A549 (cell line): ENCODE results near the gene ARHGAP22. TPM values are rescaled to one million over a fixed set of nuclear protein-coding genes. Genes with fewer than 3 reads are reported as not detected.

ENCODE experiments used
- ATAC-seq, 2 experiments: fragments of 200-7000 bp in 1 of 2; fragments of >200 bp in 1 of 2; cut with Nextera tagmentation in 1 of 2; cut with Tn5 transposase in 1 of 2; 3 replicates each; pipeline versions ENCODE4 v1.8.0 to v1.9.1; 2018 to 2020; ENCODE audit warnings: mild to moderate bottlenecking in 1 of 2, moderate library complexity in 1 of 2
- CTCF ChIA-PET: fragments of 300-600 bp; sonication (Branson Sonifier 250); formaldehyde crosslinking; extraction: SDS; loops from one replicate; lab custom pipeline; 2021; ENCODE audit warnings: antibody characterized with exemption, inconsistent platforms; lab: Yijun Ruan, JAX
- POLR2A ChIA-PET: fragments of 350-600 bp; formaldehyde crosslinking; extraction: SDS; loops from one replicate; lab custom pipeline; 2021; ENCODE audit warnings: antibody characterized with exemption, inconsistent platforms; lab: Yijun Ruan, JAX
- DNase-seq, 2 experiments: peaks; one replicate each; pipeline versions ENCODE4 v3.0.0 to v3.0.0-alpha.2; 2011 to 2016; ENCODE audit warnings: low read depth in 1 of 2, low spot score in 1 of 2
- FAIRE-seq: peaks from 2 replicates; lab custom pipeline; 2011; peaks lifted over from hg19 to GRCh38; lab: Jason Lieb, UNC
- H3K27ac ChIP-seq, 2 experiments: fragments of >200 bp; sonication (Bioruptor Twin); formaldehyde crosslinking; 3 replicates each; pipeline ENCODE4 v1.5.1; 2016 to 2017
- H3K4me1 ChIP-seq: fragments of >200 bp; sonication (Bioruptor Twin); formaldehyde crosslinking; 3 replicates; pipeline ENCODE4 v1.6.1; 2016
- H3K4me2 ChIP-seq: fragments of >200 bp; sonication (Bioruptor Twin); formaldehyde crosslinking; 3 replicates; pipeline ENCODE4 v1.6.1; 2016
- H3K4me3 ChIP-seq: fragments of >200 bp; sonication (Bioruptor Twin); formaldehyde crosslinking; 3 replicates; pipeline ENCODE4 v1.5.1; 2016
- H3K9me3 ChIP-seq: fragments of >200 bp; sonication (Bioruptor Twin); formaldehyde crosslinking; 3 replicates; pipeline ENCODE4 v1.6.1; 2016
- BHLHE40 ChIP-seq: IDR thresholded peaks from 2 replicates; pipeline ENCODE4 v1.6.1; 2012; ENCODE audit warnings: low read depth, low read length, inconsistent platforms
- CBX8 ChIP-seq: fragments of 200-600 bp; sonication (generic); IDR thresholded peaks from 2 replicates; pipeline ENCODE4 v1.6.1; 2016
- EHF ChIP-seq: fragments of 250-450 bp; sonication (Bioruptor Pico); IDR thresholded peaks from 2 replicates; pipeline ENCODE4 v1.5.0; 2020; ENCODE audit warnings: mild to moderate bottlenecking
- EP300 ChIP-seq, 2 experiments: fragments of >200 bp; sonication (Bioruptor Twin); formaldehyde crosslinking; IDR thresholded peaks; 2 replicates in 1 of 2; 3 replicates in 1 of 2; pipeline ENCODE4 v1.6.1; 2016 to 2017
- FOSB ChIP-seq: fragments of 250-450 bp; sonication (Bioruptor Pico); IDR thresholded peaks from 2 replicates; pipeline ENCODE4 v1.5.0; 2020; ENCODE audit warnings: mild to moderate bottlenecking, moderate library complexity
- FOXS1 ChIP-seq: fragments of 250-450 bp; sonication (Bioruptor Pico); IDR thresholded peaks from 2 replicates; pipeline ENCODE4 v1.5.0; 2020; ENCODE audit warnings: mild to moderate bottlenecking, moderate library complexity
- HDAC2 ChIP-seq: fragments of 200-600 bp; sonication (generic); IDR thresholded peaks from 2 replicates; pipeline ENCODE4 v1.6.1; 2016
- HOXA7 ChIP-seq: fragments of 250-450 bp; sonication (Bioruptor Pico); IDR thresholded peaks from 2 replicates; pipeline ENCODE4 v1.5.0; 2020; ENCODE audit warnings: mild to moderate bottlenecking, moderate library complexity
- HOXB13 ChIP-seq: fragments of 250-450 bp; sonication (Bioruptor Pico); IDR thresholded peaks from 2 replicates; pipeline ENCODE4 v1.5.0; 2020; ENCODE audit warnings: low read depth, mild to moderate bottlenecking, moderate library complexity
- JUNB ChIP-seq: fragments of >200 bp; sonication (Bioruptor Twin); formaldehyde crosslinking; IDR thresholded peaks from 2 replicates; pipeline ENCODE4 v1.6.1; 2016
- KDM1A ChIP-seq: fragments of 200-600 bp; sonication (generic); IDR thresholded peaks from 2 replicates; pipeline ENCODE4 v1.6.1; 2016; ENCODE audit warnings: low read depth, mild to moderate bottlenecking
- MAFK ChIP-seq: fragments of 450-650 bp; IDR thresholded peaks from 2 replicates; pipeline ENCODE4 v1.6.1; 2014; ENCODE audit not compliant: partially characterized antibody
- MYC ChIP-seq: IDR thresholded peaks from 2 replicates; pipeline ENCODE4 v1.6.1; 2012; ENCODE audit warnings: mild to moderate bottlenecking, inconsistent platforms, low read length, improper control_type of control experiment, borderline replicate concordance
- PHF8 ChIP-seq: fragments of 200-600 bp; sonication (generic); IDR thresholded peaks from 2 replicates; pipeline ENCODE4 v1.6.1; 2016; ENCODE audit warnings: low read depth, mild to moderate bottlenecking, antibody characterized with exemption, moderate library complexity, borderline replicate concordance
- POLR2A ChIP-seq: IDR thresholded peaks from 2 replicates; pipeline ENCODE4 v1.6.1; 2012; ENCODE audit warnings: mild to moderate bottlenecking, low read length
- POLR2AphosphoS2 ChIP-seq: conservative IDR thresholded peaks from 2 replicates; pipeline ENCODE4 v1.6.1; 2012; ENCODE audit warnings: low read length, improper control_type of control experiment, inconsistent platforms
- RFX5 ChIP-seq: fragments of 450-650 bp; IDR thresholded peaks from 2 replicates; pipeline ENCODE4 v1.7.1; 2014; ENCODE audit warnings: antibody characterized with exemption, mild to moderate bottlenecking, moderate library complexity
- TFCP2L1 ChIP-seq: fragments of 250-450 bp; sonication (Bioruptor Pico); IDR thresholded peaks from 2 replicates; pipeline ENCODE4 v1.5.0; 2021; ENCODE audit warnings: mild to moderate bottlenecking
- TP53 ChIP-seq: fragments of 250-450 bp; sonication (Bioruptor Pico); IDR thresholded peaks from 2 replicates; pipeline ENCODE4 v1.5.0; 2021; ENCODE audit warnings: mild to moderate bottlenecking, moderate library complexity
- ZNF302 ChIP-seq: fragments of 250-450 bp; sonication (Bioruptor Pico); IDR thresholded peaks from 2 replicates; pipeline ENCODE4 v1.9.0; 2021; ENCODE audit warnings: inconsistent platforms, mild to moderate bottlenecking, moderate library complexity
- WGBS: methylation state at CpG from one replicate; pipeline ENCODE4 v1.1.6; 2017; ENCODE audit errors: missing lambda C conversion rate; 5-methylcytosine and 5-hydroxymethylcytosine counted together
- polyA plus RNA-seq, 4 experiments: library from polyadenylated mRNA; depleted of rRNA in 3 of 4; stranded (reverse); fragments of >200 nt; fragmentation: RNase III in 1 of 4; extraction: RNeasy Plus Mini Kit Qiagen cat#74134 plus additional on column Dnase treatment in 1 of 4; gene quantifications; 2 replicates in 3 of 4; 3 replicates in 1 of 4; pipeline ENCODE4 v1.2.3, GENCODE V29; 2011 to 2017
- TF ChIP-seq, protein P1 (sequence below): fragments of >200 bp; sonication (Bioruptor Twin); formaldehyde crosslinking; IDR thresholded peaks from 3 replicates; pipeline ENCODE4 v1.6.1; 2016
- TF ChIP-seq, protein P2 (sequence below): IDR thresholded peaks from 2 replicates; pipeline ENCODE4 v1.6.1; 2012
- TF ChIP-seq, protein P3 (sequence below): fragments of >200 bp; sonication (Bioruptor Twin); formaldehyde crosslinking; IDR thresholded peaks from 3 replicates; pipeline ENCODE4 v1.5.1; 2016
- TF ChIP-seq, protein P4 (sequence below): fragments of 250-450 bp; sonication (Bioruptor Pico); IDR thresholded peaks from 2 replicates; pipeline ENCODE4 v1.5.0; 2021; ENCODE audit warnings: mild to moderate bottlenecking, moderate library complexity, borderline replicate concordance
- TF ChIP-seq, protein P5 (sequence below): fragments of 450-650 bp; IDR thresholded peaks from 2 replicates; pipeline ENCODE4 v1.6.1; 2014; ENCODE audit warnings: antibody characterized with exemption
- TF ChIP-seq, protein P6 (sequence below): fragments of 250-450 bp; sonication (Bioruptor Pico); IDR thresholded peaks from 2 replicates; pipeline ENCODE4 v1.5.0; 2020; ENCODE audit warnings: low read depth, mild to moderate bottlenecking, moderate library complexity

The ARHGAP22 gene
- polyA plus RNA-seq, 2 of the 4 experiments (the other 2 are of a cell fraction) = 1.9 to 3.2 TPM

DNA sequence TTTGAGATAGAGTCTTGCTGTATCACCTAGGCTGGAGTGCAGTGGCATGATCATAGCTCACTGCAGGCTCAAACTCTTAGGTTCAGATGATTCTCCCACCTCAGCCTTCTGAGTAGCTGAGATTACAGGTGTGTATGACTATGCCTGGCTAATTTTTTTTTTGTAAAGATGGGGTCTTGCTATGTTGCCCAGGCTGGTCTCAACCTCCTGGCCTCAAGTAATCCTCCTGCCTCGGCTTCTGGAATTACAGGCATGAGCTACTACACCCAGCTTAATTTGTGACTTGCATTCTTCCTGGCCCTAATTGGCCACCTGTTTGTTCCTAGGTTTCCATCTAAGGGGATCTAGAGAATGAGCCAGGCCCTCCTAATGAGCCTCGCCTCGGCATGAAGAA, 9.3 kb downstream of the ARHGAP22 start:
- Histone ChIP-seq H3K27ac (no peak overlapping the region), H3K4me3 (no peak overlapping the region), H3K4me1 (no peaks in the 10 kb centered on the region), H3K4me2 (no peak overlapping the region), H3K9me3 (no peaks in the 10 kb centered on the region)
- no peak for ATAC-seq
- CTCF ChIA-PET = interaction anchor here (0.8 to 1.2 kb wide), 4 partner anchors 11 to 233 kb away, joined by 3 to 4 read pairs (median 3); no protein-coding TSS in a partner anchor
- no peak for DNase-seq
- 80% methylated on average over 3 of the region's 3 CpGs for WGBS
- no peak for FAIRE-seq
- TF ChIP-seq FOXS1 (CRISPR knock-in tag) (no peak), MYC (no peak), HOXA7 (CRISPR knock-in tag) (no peak), TP53 (CRISPR knock-in tag) (no peak), BHLHE40 (no peak)
- TF ChIP-seq, protein P1, sequence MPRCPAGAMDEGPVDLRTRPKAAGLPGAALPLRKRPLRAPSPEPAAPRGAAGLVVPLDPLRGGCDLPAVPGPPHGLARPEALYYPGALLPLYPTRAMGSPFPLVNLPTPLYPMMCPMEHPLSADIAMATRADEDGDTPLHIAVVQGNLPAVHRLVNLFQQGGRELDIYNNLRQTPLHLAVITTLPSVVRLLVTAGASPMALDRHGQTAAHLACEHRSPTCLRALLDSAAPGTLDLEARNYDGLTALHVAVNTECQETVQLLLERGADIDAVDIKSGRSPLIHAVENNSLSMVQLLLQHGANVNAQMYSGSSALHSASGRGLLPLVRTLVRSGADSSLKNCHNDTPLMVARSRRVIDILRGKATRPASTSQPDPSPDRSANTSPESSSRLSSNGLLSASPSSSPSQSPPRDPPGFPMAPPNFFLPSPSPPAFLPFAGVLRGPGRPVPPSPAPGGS = no peak
- TF ChIP-seq, all 56 proteins: peak for 0
- POLR2A ChIA-PET = no interaction called here

DNA sequence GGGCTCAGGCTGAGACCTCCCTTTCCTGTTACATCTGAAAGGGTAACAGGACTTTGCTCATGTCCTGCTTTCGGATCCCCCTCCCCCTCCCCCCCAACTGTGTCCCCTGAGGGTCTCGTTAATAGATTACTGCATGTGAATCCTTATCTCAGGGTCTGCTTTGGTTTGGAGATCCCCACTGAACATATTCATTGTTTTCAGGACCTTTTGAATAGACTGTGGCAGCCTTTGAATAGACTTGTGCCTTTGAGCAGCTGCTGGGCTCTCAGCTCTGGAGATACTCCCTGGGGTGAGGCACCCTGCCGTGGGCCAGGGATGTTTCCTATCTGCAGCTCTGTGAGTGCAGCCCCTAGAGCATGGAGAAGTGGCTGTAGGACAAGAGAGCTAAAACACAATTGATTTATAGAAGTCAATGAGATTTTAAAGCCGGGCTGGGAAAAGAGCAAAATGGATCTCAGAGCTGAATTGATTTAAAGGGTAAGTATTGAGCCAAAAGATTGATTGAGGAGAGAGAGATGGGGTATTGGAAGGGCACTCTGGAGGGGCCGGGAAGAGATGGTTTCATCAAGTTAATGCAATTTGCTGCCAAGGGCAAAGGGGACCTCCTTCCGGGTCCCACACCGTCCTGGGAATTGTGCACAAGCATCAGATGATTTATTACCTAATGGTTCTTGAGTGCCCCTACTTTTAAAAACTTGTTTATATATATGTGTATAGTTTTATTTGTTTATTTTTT, 9.9 kb downstream of the ARHGAP22 start:
- ATAC-seq (no peak), DNase-seq (no peak), FAIRE-seq (no peak)
- CTCF ChIA-PET = interaction anchor here (0.6 to 1.2 kb wide), 4 partner anchors 11 to 232 kb away, joined by 3 to 4 read pairs (median 3); no protein-coding TSS in a partner anchor
- Histone ChIP-seq H3K27ac (no peak overlapping the region), H3K4me3 (no peak overlapping the region), H3K9me3 (no peaks in the 10 kb centered on the region), H3K4me1 (0 out of 3 replicates have a peak, but pooled peaks cover 1% of the 10 kb centered on the region), H3K4me2 (no peak overlapping the region)
- 74% methylated on average over 6 of the region's 7 CpGs for WGBS
- TF ChIP-seq, protein P2, sequence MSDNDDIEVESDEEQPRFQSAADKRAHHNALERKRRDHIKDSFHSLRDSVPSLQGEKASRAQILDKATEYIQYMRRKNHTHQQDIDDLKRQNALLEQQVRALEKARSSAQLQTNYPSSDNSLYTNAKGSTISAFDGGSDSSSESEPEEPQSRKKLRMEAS = no peak
- TF ChIP-seq PHF8 = no peak
- TF ChIP-seq ZNF302 = no peak
- no peak for TF ChIP-seq JUNB
- TF ChIP-seq, protein P3, sequence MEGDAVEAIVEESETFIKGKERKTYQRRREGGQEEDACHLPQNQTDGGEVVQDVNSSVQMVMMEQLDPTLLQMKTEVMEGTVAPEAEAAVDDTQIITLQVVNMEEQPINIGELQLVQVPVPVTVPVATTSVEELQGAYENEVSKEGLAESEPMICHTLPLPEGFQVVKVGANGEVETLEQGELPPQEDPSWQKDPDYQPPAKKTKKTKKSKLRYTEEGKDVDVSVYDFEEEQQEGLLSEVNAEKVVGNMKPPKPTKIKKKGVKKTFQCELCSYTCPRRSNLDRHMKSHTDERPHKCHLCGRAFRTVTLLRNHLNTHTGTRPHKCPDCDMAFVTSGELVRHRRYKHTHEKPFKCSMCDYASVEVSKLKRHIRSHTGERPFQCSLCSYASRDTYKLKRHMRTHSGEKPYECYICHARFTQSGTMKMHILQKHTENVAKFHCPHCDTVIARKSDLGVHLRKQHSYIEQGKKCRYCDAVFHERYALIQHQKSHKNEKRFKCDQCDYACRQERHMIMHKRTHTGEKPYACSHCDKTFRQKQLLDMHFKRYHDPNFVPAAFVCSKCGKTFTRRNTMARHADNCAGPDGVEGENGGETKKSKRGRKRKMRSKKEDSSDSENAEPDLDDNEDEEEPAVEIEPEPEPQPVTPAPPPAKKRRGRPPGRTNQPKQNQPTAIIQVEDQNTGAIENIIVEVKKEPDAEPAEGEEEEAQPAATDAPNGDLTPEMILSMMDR = no peak
- no peak for TF ChIP-seq FOSB (CRISPR knock-in tag)
- TF ChIP-seq, protein P4, sequence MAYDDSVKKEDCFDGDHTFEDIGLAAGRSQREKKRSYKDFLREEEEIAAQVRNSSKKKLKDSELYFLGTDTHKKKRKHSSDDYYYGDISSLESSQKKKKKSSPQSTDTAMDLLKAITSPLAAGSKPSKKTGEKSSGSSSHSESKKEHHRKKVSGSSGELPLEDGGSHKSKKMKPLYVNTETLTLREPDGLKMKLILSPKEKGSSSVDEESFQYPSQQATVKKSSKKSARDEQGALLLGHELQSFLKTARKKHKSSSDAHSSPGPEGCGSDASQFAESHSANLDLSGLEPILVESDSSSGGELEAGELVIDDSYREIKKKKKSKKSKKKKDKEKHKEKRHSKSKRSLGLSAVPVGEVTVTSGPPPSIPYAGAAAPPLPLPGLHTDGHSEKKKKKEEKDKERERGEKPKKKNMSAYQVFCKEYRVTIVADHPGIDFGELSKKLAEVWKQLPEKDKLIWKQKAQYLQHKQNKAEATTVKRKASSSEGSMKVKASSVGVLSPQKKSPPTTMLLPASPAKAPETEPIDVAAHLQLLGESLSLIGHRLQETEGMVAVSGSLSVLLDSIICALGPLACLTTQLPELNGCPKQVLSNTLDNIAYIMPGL (CRISPR knock-in tag) = no peak
- TF ChIP-seq, protein P5, sequence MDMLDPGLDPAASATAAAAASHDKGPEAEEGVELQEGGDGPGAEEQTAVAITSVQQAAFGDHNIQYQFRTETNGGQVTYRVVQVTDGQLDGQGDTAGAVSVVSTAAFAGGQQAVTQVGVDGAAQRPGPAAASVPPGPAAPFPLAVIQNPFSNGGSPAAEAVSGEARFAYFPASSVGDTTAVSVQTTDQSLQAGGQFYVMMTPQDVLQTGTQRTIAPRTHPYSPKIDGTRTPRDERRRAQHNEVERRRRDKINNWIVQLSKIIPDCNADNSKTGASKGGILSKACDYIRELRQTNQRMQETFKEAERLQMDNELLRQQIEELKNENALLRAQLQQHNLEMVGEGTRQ = no peak
- POLR2A ChIA-PET = no interaction called here

DNA sequence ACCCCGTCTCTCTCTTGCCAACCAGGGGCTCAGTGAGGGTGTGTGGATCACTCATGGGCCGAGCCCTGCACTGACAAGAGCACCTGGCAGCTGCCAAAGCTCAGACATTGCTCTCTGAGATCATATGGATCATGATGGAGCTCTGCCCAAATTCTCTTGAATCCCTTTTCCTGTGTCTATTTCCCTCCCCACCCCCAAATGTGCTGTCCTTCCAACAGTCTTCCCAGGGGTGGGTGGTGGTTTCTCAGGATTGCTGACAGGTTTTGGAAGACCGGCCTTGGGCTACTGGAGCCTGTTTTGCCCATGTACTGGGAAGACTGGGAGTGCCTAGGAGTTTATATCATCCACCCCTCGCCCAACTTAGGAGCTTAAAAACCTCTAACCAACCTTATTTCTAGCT, 10.5 kb downstream of the ARHGAP22 start:
- DNase-seq = no peak
- H3K4me1 ChIP-seq = 0 out of 3 replicates have a peak, but pooled peaks cover 7% of the 10 kb centered on the region
- TF ChIP-seq POLR2AphosphoS2 = no peak
- no peak for TF ChIP-seq KDM1A
- TF ChIP-seq, protein P6, sequence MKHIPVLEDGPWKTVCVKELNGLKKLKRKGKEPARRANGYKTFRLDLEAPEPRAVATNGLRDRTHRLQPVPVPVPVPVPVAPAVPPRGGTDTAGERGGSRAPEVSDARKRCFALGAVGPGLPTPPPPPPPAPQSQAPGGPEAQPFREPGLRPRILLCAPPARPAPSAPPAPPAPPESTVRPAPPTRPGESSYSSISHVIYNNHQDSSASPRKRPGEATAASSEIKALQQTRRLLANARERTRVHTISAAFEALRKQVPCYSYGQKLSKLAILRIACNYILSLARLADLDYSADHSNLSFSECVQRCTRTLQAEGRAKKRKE (CRISPR knock-in tag) = no peak
- TF ChIP-seq TFCP2L1 = no peak
- TF ChIP-seq ZNF302 = no peak
- TF ChIP-seq FOSB (CRISPR knock-in tag) = no peak
- no peak for TF ChIP-seq MAFK
- TF ChIP-seq HOXB13 (CRISPR knock-in tag) = no peak
- no peak for TF ChIP-seq EP300 (IDR thresholded peaks at IDR 0.05)
- TF ChIP-seq POLR2A = no peak
- TF ChIP-seq JUNB = no peak
- TF ChIP-seq CBX8 = no peak
- no peak for TF ChIP-seq HDAC2
- no peak for TF ChIP-seq RFX5
- TF ChIP-seq EHF (CRISPR knock-in tag) = no peak
- TF ChIP-seq, protein P1 = no peak

More for the DNA sequence above, 10.5 kb downstream of the ARHGAP22 start:
- FAIRE-seq (no peak), ATAC-seq (no peak)
- ChIA-PET CTCF (interaction anchor here (0.6 to 1.3 kb wide), 4 partner anchors 12 to 231 kb away, joined by 3 read pairs; no protein-coding TSS in a partner anchor), POLR2A (no interaction called here)
- 78% methylated on average over 4 of the region's 4 CpGs for WGBS
- Histone ChIP-seq H3K27ac (no peak overlapping the region), H3K9me3 (no peaks in the 10 kb centered on the region), H3K4me3 (no peak overlapping the region), H3K4me2 (no peak overlapping the region)
